HG03571 (cell line): ENCODE measurements around the gene SRSF2.
"Not testable (repeated sequence)": the region's sequence is repeated elsewhere in the genome, so short reads cannot be mapped to it uniquely, and the experiment has no call there.

Experiments used
- ATAC-seq: cut with Tn5 transposase; IDR thresholded peaks from one replicate; pipeline ENCODE4 v1.9.1; 2021; ENCODE audit not compliant: unreplicated experiment

Gene SRSF2

GRCh38 chr17:76702076-76702475, 35.1 kb downstream of the SRSF2 start:
- no peak for ATAC-seq

GRCh38 chr17:76701471-76701967, 35.6 kb downstream of the SRSF2 start:
- ATAC-seq = no peak

- no peak for ATAC-seq
These were observed 36.3 kb downstream of the SRSF2 start for GRCh38 chr17:76700617-76701470.

GRCh38 chr17:76700270-76700616, 36.9 kb downstream of the SRSF2 start:
- no peak for ATAC-seq

- ATAC-seq = not testable (repeated sequence)
These were observed 38.6 kb downstream of the SRSF2 start for GRCh38 chr17:76698466-76698977.

- no peak for ATAC-seq
These were observed 39.2 kb downstream of the SRSF2 start for GRCh38 chr17:76697702-76698465.

GRCh38 chr17:76696763-76697701, 40.1 kb downstream of the SRSF2 start:
- peak; percentile 57 for ATAC-seq

GRCh38 chr17:76695059-76695831, 41.9 kb downstream of the SRSF2 start:
- no peak for ATAC-seq

- ATAC-seq = no peak
These were observed 45.5 kb downstream of the SRSF2 start for GRCh38 chr17:76691379-76692191.

GRCh38 chr17:76690596-76691280, 46.4 kb downstream of the SRSF2 start:
- no peak for ATAC-seq

GRCh38 chr17:76689859-76690258, 47.3 kb downstream of the SRSF2 start:
- no peak for ATAC-seq

- no peak for ATAC-seq
These were observed 48.9 kb downstream of the SRSF2 start for GRCh38 chr17:76688165-76688622.

GRCh38 chr17:76687298-76688164, 49.6 kb downstream of the SRSF2 start:
- no peak for ATAC-seq

GRCh38 chr17:76686538-76687297, 50.4 kb downstream of the SRSF2 start:
- ATAC-seq = no peak

GRCh38 chr17:76685846-76686245, 51.3 kb downstream of the SRSF2 start:
- ATAC-seq = no peak

GRCh38 chr17:76685366-76685765, 51.8 kb downstream of the SRSF2 start:
- no peak for ATAC-seq

GRCh38 chr17:76684756-76685155, 52.4 kb downstream of the SRSF2 start:
- ATAC-seq = no peak
